ENCODE data around the gene RASA4.
"Not testable (repeated sequence)": the region's sequence is repeated elsewhere in the genome, so short reads cannot be mapped to it uniquely, and the experiment has no call there.

- not testable (repeated sequence) for TF ChIP-seq POLR2AphosphoS5 (IDR thresholded peaks at IDR 0.05; ENCODE audit: low read depth, low read length); POLR2A (IDR thresholded peaks at IDR 0.05; ENCODE audit: low read depth, low read length); TAF1 (IDR thresholded peaks at IDR 0.05; ENCODE audit: borderline replicate concordance, low read depth, low read length)
Measured at GRCh38 chr7:102642691-102643090, 26.1 kb upstream of the RASA4 start, which contains the start of gene UPK3BL1.
